Measurements from ENCODE around the gene TESK2. TPM values are rescaled to one million over a fixed set of nuclear protein-coding genes. Genes with fewer than 3 reads are reported as not detected.

Gene TESK2
- total RNA-seq, 1 experiment from 2014 or later = not detected

DNA sequence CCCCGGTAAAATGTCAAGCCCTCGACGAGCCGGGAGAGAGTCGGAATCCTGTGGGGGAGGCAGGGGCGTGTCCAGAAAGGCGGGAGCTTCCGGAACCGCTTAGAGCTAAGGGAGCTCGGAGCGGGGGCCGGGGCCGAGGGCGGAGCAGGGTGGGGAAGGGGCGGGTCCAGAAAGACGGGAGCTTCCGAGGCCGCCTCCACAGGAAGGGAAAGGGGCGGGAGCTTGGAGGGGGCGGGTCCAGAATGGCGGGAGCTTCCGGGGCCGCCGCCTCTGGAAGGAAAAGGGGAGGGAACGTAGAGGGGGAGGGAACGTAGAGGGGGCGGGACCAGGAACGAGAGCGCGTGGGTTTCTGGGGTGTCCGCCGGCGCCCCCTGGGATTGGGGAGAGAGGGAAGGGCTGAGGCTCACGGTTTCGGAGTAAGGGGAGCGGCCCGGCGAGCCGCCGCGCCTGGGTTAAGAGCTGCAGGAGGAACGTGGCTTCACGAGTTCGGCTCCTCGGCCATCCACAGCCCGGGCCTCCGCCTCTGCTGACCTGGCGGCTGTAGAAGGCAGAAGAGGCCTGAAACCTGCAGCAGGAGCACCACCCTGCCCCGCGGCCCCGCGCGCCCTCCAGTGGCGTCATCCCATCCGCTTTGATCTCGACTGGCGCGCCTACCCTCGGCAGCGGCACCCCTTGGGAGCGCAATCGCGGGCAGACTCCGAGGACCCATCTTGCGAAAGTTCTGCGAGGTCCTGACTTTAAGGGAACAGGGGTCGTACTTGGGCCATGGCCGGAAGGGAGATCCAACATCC lies 187.2 kb downstream of the TESK2 start:
- in situ Hi-C loops (cut with HindIII; ENCODE audit: low pct_unique_long_range_greater_than_20kb, low sequenced_read_pairs) = no loop called here
- DNase-seq (ENCODE audit: low read depth) = peak; percentile 93

DNA sequence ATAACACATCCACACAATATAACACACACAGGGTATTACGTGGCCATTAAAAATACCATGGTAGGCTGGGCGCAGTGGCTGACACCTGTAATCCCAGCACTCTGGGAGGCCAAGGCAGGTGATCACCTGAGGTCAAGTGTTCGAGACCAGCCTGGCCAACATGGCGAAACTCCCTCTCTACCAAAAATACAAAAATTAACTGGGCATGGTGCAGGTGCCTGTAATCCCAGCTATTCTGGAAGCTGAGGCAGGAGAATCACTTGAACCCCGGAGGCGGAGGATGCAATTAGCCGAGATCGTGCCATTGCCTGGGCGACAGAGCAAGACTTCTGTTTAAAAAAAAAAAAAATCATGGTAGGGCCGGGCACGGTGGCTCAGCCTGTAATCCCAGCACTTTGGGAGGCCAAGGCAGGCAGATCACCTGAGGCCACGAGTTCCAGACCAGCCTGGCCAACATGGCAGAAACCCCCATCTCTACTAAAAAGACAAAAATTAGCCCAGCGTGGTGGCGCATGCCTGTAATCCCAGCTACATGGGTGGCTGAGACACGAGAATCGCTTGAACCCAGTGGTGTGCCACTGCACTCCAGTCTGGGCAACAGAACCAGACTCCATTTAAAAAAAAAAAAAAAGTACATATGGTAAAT lies 188.3 kb downstream of the TESK2 start:
- DNase-seq (ENCODE audit: low read depth) = no peak
- in situ Hi-C loops (cut with HindIII; ENCODE audit: low pct_unique_long_range_greater_than_20kb, low sequenced_read_pairs) = no loop called here

DNA sequence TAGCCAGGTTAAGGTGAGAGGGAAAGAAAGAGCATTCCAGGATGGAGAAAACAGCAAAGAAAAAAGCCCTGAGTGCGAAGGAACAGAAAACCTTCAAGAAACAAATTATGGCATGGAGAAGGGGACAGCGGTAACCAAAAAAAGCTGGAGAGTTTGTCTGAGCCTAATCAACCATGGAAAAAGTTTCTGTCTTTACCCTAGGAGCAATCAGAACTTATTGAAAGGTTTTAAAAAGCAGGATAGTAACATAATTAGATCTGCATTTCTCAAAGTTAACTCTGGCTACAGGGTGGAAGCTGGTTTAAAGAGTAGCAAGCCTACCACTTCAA lies 190.3 kb downstream of the TESK2 start:
- DNase-seq (ENCODE audit: low read depth) = no peak
- in situ Hi-C loops (cut with HindIII; ENCODE audit: low pct_unique_long_range_greater_than_20kb, low sequenced_read_pairs) = no loop called here

DNA sequence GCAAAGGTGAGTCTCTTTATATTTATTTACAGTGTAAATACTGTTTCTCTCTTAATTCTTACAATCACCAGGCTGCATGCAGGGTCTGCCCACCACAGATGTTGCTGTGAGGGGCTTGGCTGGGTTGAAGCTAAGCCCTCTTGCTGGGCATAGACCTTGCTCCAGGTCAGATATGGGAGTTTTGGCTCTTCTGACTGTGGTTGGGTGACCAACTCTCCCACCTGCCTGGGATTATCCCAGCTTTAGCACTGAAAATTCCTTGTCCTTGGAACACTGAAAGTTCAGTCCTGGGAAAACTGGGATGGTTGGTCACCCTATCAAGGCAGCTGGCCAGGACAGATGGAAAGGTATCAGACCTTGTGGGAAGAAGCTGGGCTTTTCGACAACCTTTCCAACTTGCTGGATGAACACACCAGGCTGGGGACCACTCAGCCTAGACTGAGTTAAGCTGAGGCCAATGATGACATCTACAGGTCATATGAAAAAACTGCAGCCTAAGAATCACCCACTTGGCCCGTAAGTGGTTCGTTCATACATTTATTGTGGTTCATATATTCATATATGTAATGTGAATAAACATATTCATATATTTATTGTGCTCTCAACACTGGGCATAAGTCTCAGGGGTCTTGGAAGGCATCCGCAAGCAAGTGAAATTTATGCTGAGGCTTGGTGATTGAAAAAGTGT lies 190.8 kb downstream of the TESK2 start:
- DNase-seq (ENCODE audit: low read depth) = peak; percentile 33
- in situ Hi-C loops (cut with HindIII; ENCODE audit: low pct_unique_long_range_greater_than_20kb, low sequenced_read_pairs) = no loop called here

DNA sequence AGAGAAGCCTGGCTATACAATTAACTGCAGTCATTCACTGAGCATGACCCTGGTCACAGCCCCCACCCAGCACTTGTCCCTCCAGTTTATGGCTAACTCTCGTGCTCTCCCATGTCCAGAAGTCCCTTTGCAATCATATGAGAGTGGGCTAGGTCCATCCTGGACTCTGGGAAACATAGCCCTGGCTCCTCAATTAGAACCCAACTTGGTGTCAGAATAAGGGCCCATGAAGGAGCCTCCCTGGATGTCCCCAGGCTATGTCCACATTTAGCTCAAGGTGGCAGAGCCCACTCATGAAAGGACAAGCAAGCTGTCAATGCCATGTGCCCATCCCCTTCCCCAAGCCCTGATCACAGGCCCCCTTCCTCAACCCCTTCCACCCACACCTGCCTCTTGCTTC lies 191.7 kb downstream of the TESK2 start:
- no peak for DNase-seq (ENCODE audit: low read depth)
- in situ Hi-C loops (cut with HindIII; ENCODE audit: low pct_unique_long_range_greater_than_20kb, low sequenced_read_pairs) = no loop called here

DNA sequence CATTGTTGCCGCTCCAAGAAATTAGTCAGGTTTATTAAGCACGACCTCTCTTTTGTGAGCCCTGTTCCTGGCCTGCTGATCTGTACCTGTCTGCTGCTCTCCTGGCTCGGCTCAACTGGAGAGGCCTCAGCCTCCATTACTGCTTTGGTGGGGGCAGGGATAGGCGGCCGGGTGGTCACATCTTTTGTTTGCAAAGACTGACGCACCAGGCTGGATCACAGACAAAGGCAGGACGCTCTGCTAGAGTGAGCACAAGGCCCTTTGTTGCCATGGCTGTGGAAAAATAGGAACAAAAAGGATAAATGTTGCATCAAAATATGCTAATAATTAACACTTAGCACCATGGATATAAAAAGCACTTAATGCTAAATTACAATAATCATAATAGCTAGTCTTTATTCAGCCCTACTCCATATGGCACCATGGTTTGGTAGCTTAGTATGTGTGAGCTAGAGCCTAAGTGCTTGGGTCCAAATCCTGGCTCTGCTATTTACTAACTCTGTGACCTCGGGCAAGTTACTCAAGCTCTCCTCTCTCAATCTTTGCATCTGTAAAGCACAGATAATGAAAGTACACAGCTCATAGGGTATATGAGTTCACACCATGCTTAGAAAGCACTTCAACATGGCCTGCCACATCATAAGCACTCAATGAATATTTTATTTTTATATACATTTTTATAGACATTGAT lies 193.2 kb downstream of the TESK2 start:
- DNase-seq (ENCODE audit: low read depth) = no peak
- in situ Hi-C loops (cut with HindIII; ENCODE audit: low pct_unique_long_range_greater_than_20kb, low sequenced_read_pairs) = no loop called here

Other genes with a start within 250 kb of the TESK2 start
- gene HPDL, start 164.3 kb downstream of the TESK2 start, total RNA-seq (2014; rRNA removed; shearing (Covaris generic); ENCODE audit: low replicate concordance) = 0.49 and 1.1 TPM in 2 replicates
- gene TOE1, start 151.0 kb downstream of the TESK2 start, total RNA-seq (2014; rRNA removed; shearing (Covaris generic); ENCODE audit: low replicate concordance) = 9.9 and 11.5 TPM in 2 replicates
- gene MUTYH, start 150.7 kb downstream of the TESK2 start, total RNA-seq (2014; rRNA removed; shearing (Covaris generic); ENCODE audit: low replicate concordance) = 24.9 and 54.8 TPM in 2 replicates
- gene CCDC163, start 8.9 kb upstream of the TESK2 start, total RNA-seq (2014; rRNA removed; shearing (Covaris generic); ENCODE audit: low replicate concordance) = 2.7 and 6.7 TPM in 2 replicates
- 1.3 and 2.1 TPM in 2 replicates for gene MMACHC, start 9.1 kb upstream of the TESK2 start, total RNA-seq (2014; rRNA removed; shearing (Covaris generic); ENCODE audit: low replicate concordance)
- gene PRDX1, start 30.7 kb upstream of the TESK2 start, total RNA-seq (2014; rRNA removed; shearing (Covaris generic); ENCODE audit: low replicate concordance) = 3,864 and 4,011 TPM in 2 replicates
- gene AKR1A1, start 59.7 kb upstream of the TESK2 start, total RNA-seq (2014; rRNA removed; shearing (Covaris generic); ENCODE audit: low replicate concordance) = 235 and 258 TPM in 2 replicates
- gene NASP, start 92.9 kb upstream of the TESK2 start, total RNA-seq (2014; rRNA removed; shearing (Covaris generic); ENCODE audit: low replicate concordance) = 89.4 and 99.6 TPM in 2 replicates
- gene CCDC17, start 132.9 kb upstream of the TESK2 start, total RNA-seq (2014; rRNA removed; shearing (Covaris generic); ENCODE audit: low replicate concordance) = 0.10 TPM in 1 of 2 replicates, not detected in the other
- 59.0 and 90.2 TPM in 2 replicates for gene GPBP1L1, start 195.4 kb upstream of the TESK2 start, total RNA-seq (2014; rRNA removed; shearing (Covaris generic); ENCODE audit: low replicate concordance)
- 21.6 and 71.6 TPM in 2 replicates for gene TMEM69, start 197.0 kb upstream of the TESK2 start, total RNA-seq (2014; rRNA removed; shearing (Covaris generic); ENCODE audit: low replicate concordance)

All from Caki2 (cell line).